Thoracic aorta (tissue), 2 donors: ENCODE measurements around the gene NOS3. TPM values are rescaled to one million over a fixed set of nuclear protein-coding genes. Genes with fewer than 3 reads are reported as not detected.

Experiments used
- ATAC-seq: fragments of 150-250 bp; one replicate; pipeline ENCODE4 v1.8.0; 2017; ENCODE audit warnings: low read depth; ENCODE audit not compliant: insufficient number of reproducible peaks, low FRiP score
- DNase-seq: peaks from one replicate; pipeline ENCODE4 v3.0.0-alpha.2; 2020; ENCODE audit warnings: low spot score
- H3K27ac ChIP-seq, 2 donors: fragments of 200-600 bp; sonication (generic); 1 replicate in 1 of 2; 2 replicates in 1 of 2; pipeline ENCODE4 v1.5.1; 2016; ENCODE audit warnings: mild to moderate bottlenecking in 2 of 2, moderate library complexity in 2 of 2
- H3K27me3 ChIP-seq: fragments of 200-600 bp; sonication (generic); replicated peaks from 2 replicates; pipeline ENCODE4 v1.6.0; 2016; ENCODE audit warnings: mild to moderate bottlenecking; ENCODE audit not compliant: insufficient read depth
- H3K36me3 ChIP-seq: fragments of 200-600 bp; sonication (generic); one replicate; pipeline ENCODE4 v1.5.1; 2016
- H3K4me1 ChIP-seq, 2 donors: fragments of 200-600 bp; sonication (generic); 1 replicate in 1 of 2; 2 replicates in 1 of 2; pipeline versions ENCODE4 v1.5.1 to v1.6.0; 2016; ENCODE audit warnings: low read depth in 2 of 2, mild to moderate bottlenecking in 1 of 2; ENCODE audit not compliant: control insufficient read depth in 1 of 2
- H3K4me3 ChIP-seq: fragments of 200-600 bp; sonication (generic); 2 replicates; pipeline ENCODE4 v1.5.1; 2016; ENCODE audit warnings: mild to moderate bottlenecking
- H3K9me3 ChIP-seq: fragments of 200-600 bp; sonication (generic); 2 replicates; pipeline ENCODE4 v1.5.1; 2016
- CTCF ChIP-seq: fragments of 200-600 bp; sonication (generic); IDR thresholded peaks from one replicate; pipeline ENCODE4 v1.5.1; 2019; ENCODE audit warnings: antibody characterized with exemption
- total RNA-seq, 2 donors: library from RNA; depleted of rRNA; stranded (reverse); fragments of >200 nt; gene quantifications; one replicate each; pipeline versions ENCODE4 v1.1.0 to v1.2.3, GENCODE V29; 2016

Gene NOS3
- total RNA-seq, 2 donors from 2014 or later = 8.4 to 18.6 TPM

- no peaks in the 10 kb centered on the region for H3K27me3 ChIP-seq
- no peaks in the 10 kb centered on the region for H3K9me3 ChIP-seq
- ATAC-seq = no peak
- H3K36me3 ChIP-seq = no peaks in the 10 kb centered on the region
- DNase-seq = no peak
- H3K4me3 ChIP-seq = no peak overlapping the region
- H3K27ac ChIP-seq = no peak overlapping the region
- peaks cover 0 to 1% of the 10 kb centered on the region in 2 donors for H3K4me1 ChIP-seq
- TF ChIP-seq CTCF = no peak
Observed at GRCh38 chr7:150943453-150943814, 47.4 kb upstream of the NOS3 start.

- no peaks in the 10 kb centered on the region for H3K36me3 ChIP-seq
- no peak for TF ChIP-seq CTCF
- no peak for DNase-seq
- no peak overlapping the region for H3K27ac ChIP-seq
- no peaks in the 10 kb centered on the region for H3K27me3 ChIP-seq
- H3K4me1 ChIP-seq = no peaks in the 10 kb centered on the region
- ATAC-seq = no peak
- H3K4me3 ChIP-seq = no peak overlapping the region
- no peaks in the 10 kb centered on the region for H3K9me3 ChIP-seq
Observed at GRCh38 chr7:150944066-150945042, 46.5 kb upstream of the NOS3 start.

GRCh38 chr7:150945171-150945852 lies 45.5 kb upstream of the NOS3 start:
- Histone ChIP-seq H3K36me3 (no peaks in the 10 kb centered on the region), H3K4me3 (no peak overlapping the region), H3K27me3 (no peaks in the 10 kb centered on the region), H3K4me1 (no peaks in the 10 kb centered on the region), H3K9me3 (no peaks in the 10 kb centered on the region), H3K27ac (no peak overlapping the region)
- TF ChIP-seq CTCF = no peak
- DNase-seq (no peak), ATAC-seq (no peak)

- no peaks in the 10 kb centered on the region for H3K36me3 ChIP-seq
- ATAC-seq (no peak), DNase-seq (no peak)
- no peak overlapping the region for H3K4me3 ChIP-seq
- no peaks in the 10 kb centered on the region for H3K4me1 ChIP-seq
- H3K9me3 ChIP-seq = no peaks in the 10 kb centered on the region
- H3K27ac ChIP-seq = no peak overlapping the region
- H3K27me3 ChIP-seq = no peaks in the 10 kb centered on the region
- TF ChIP-seq CTCF = no peak
Observed at GRCh38 chr7:150945853-150946420, 44.9 kb upstream of the NOS3 start.
